Esophagus muscularis mucosa (tissue), 4 donors: ENCODE measurements around the gene TSPOAP1. TPM values are rescaled to one million over a fixed set of nuclear protein-coding genes. Genes with fewer than 3 reads are reported as not detected.
A peak's percentile ranks its signal among the peaks of the same experiment; 100 is the strongest.

Experiments
- DNase-seq: peaks from one replicate; pipeline ENCODE4 v3.0.0-alpha.2; 2017; ENCODE audit errors: extremely low spot score
- H3K27ac ChIP-seq, 4 donors: fragments of 200-600 bp; sonication (generic); replicated peaks in 1 of 4; 1 replicate in 3 of 4; 2 replicates in 1 of 4; pipeline ENCODE4 v1.5.1; 2016 to 2019; ENCODE audit warnings: mild to moderate bottlenecking in 1 of 4
- H3K27me3 ChIP-seq, 4 donors: fragments of 200-600 bp; sonication (generic); one replicate each; pipeline versions ENCODE4 v1.5.1 to v1.6.0; 2016 to 2019
- H3K36me3 ChIP-seq, 4 donors: fragments of 200-600 bp; sonication (generic); one replicate each; pipeline ENCODE4 v1.5.1; 2016 to 2019
- H3K4me1 ChIP-seq, 4 donors: fragments of 200-600 bp; sonication (generic); one replicate each; pipeline ENCODE4 v1.5.1; 2016 to 2019
- H3K4me3 ChIP-seq, 4 donors: fragments of 200-600 bp; sonication (generic); 1 replicate in 2 of 4; 2 replicates in 2 of 4; pipeline ENCODE4 v1.5.1; 2016 to 2019; ENCODE audit warnings: mild to moderate bottlenecking in 4 of 4, moderate library complexity in 1 of 4
- H3K9me3 ChIP-seq, 4 donors: fragments of 200-600 bp; sonication (generic); 1 replicate in 3 of 4; 2 replicates in 1 of 4; pipeline ENCODE4 v1.5.1; 2016 to 2019
- EP300 ChIP-seq: sonication (generic); formaldehyde crosslinking; IDR thresholded peaks from one replicate; pipeline ENCODE4 v1.6.1; 2017; ENCODE audit warnings: antibody characterized with exemption
- POLR2A ChIP-seq: fragments of 450-650 bp; IDR thresholded peaks from one replicate; pipeline ENCODE4 v1.6.1; 2017; ENCODE audit warnings: antibody characterized with exemption, moderate library complexity, mild to moderate bottlenecking, low read depth
- POLR2AphosphoS5 ChIP-seq, 2 donors: sonication (generic); formaldehyde crosslinking; IDR thresholded peaks; one replicate each; pipeline ENCODE4 v1.6.1; 2017; ENCODE audit warnings: antibody characterized with exemption in 2 of 2
- WGBS: methylation state at CpG from one replicate; pipeline ENCODE4 v1.1.5; 2018; 5-methylcytosine and 5-hydroxymethylcytosine counted together
- intact Hi-C: fragments of 100-400 bp; cut with DNase I; formaldehyde crosslinking; loops from one replicate; pipeline ENCODE4 v1.15.1; 2023
- total RNA-seq, 4 donors: library from RNA; depleted of rRNA; stranded (reverse); fragments of >200 nt; gene quantifications; one replicate each; pipeline versions ENCODE4 v1.1.0 to v1.2.1, GENCODE V29; 2016
- TF ChIP-seq, protein P1 (sequence below), 3 experiments: fragments of 200-600 bp in 2 of 3; fragments of 450-650 bp in 1 of 3; sonication (generic) in 2 of 3; IDR thresholded peaks; one replicate each; pipeline ENCODE4 v1.5.1; 2017 to 2019; ENCODE audit warnings: antibody characterized with exemption in 3 of 3, mild to moderate bottlenecking in 2 of 3, moderate library complexity in 1 of 3

The TSPOAP1 gene
- total RNA-seq, 4 donors from 2014 or later: 10.0 to 19.0 (median 16.0) TPM

DNA sequence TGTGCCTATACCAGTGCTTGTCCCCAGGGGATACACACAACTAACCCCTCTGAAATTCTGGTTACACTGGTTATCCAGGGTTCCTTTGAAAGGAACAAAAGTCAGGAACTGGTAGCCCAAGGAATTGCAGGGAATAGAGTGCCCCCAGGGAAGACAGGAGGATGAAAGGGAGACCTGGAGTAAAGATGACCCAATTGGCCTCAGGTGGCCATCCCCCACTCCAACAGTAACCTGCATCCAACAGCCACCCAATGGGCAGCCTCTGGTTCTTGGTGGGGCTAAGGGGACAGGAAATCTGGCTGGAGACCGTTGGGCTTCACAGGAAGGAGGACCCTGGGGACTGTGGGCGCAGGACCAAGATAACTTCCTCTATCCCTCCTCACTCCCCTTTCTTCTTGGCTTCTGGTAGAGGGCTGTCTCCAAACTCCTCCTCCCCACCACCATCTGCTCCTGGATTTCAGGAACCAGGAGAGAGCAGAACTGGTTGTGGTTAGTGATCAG, 47.0 kb downstream of the TSPOAP1 start:
- H3K27me3 ChIP-seq: peaks cover 0 to 59% (median 1%) of the 10 kb centered on the region in 4 donors
- no peak overlapping the region for H3K4me3 ChIP-seq
- TF ChIP-seq POLR2AphosphoS5 (IDR thresholded peaks at IDR 0.05): no peak
- TF ChIP-seq, protein P1, sequence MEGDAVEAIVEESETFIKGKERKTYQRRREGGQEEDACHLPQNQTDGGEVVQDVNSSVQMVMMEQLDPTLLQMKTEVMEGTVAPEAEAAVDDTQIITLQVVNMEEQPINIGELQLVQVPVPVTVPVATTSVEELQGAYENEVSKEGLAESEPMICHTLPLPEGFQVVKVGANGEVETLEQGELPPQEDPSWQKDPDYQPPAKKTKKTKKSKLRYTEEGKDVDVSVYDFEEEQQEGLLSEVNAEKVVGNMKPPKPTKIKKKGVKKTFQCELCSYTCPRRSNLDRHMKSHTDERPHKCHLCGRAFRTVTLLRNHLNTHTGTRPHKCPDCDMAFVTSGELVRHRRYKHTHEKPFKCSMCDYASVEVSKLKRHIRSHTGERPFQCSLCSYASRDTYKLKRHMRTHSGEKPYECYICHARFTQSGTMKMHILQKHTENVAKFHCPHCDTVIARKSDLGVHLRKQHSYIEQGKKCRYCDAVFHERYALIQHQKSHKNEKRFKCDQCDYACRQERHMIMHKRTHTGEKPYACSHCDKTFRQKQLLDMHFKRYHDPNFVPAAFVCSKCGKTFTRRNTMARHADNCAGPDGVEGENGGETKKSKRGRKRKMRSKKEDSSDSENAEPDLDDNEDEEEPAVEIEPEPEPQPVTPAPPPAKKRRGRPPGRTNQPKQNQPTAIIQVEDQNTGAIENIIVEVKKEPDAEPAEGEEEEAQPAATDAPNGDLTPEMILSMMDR (IDR thresholded peaks at IDR 0.05): no peak
- no peak for TF ChIP-seq POLR2A
- TF ChIP-seq EP300: no peak
- intact Hi-C loops: no loop called here
- H3K36me3 ChIP-seq: no peaks in the 10 kb centered on the region
- no peak for DNase-seq
- WGBS: 38% methylated on average over 2 of the region's 2 CpGs
- H3K4me1 ChIP-seq: peaks cover 0 to 17% (median 13%) of the 10 kb centered on the region in 4 donors
- no peak overlapping the region for H3K27ac ChIP-seq
- H3K9me3 ChIP-seq: no peaks in the 10 kb centered on the region

DNA sequence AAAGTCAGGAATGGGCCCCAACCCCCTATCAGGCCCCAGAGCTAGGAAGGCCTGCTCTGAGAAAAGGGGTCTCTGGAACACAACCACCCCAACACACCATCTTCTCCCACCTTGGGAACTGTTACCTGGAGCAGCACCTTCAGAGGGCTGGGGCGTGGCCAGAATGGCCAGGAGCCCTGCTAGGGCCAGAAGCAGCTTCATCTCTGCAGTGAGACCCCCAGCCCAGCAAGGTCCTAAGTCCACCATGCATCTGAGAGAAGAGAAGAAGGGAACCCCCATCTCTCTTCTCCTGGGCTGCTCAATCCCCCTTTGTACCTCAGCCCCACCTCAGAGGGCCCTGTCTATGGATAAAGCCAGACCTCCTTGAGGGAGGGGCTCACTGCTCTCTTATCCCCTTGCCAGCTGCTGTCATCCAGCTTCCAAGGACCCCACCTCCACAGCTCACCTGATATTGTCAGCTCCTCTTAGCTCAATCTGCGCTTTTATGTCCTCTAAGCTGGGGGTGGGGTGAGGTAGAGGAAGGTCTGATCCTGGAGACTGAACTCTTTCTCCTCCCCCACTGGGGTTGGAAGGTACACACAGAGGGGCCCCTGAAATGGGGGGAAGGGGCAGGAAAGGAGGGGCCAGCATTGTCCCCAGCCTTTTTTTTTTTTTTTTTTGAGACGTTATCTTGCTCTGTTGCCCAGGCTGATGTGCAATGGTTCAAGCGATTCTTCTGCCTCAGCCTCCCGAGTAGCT, 47.9 kb downstream of the TSPOAP1 start, which contains the start of gene MPO:
TSS of gene MPO (minus strand) at position 456 of the 738 bp plus-strand sequence. CDS start at position 279, 177 bp downstream.
- H3K27ac ChIP-seq: no peak within 1 kb of the TSS
- H3K36me3 ChIP-seq: no peaks in the 10 kb centered on the region
- H3K4me1 ChIP-seq: peaks cover 0 to 17% (median 13%) of the 10 kb centered on the region in 4 donors
- no peak within 1 kb of the TSS for H3K4me3 ChIP-seq
- WGBS: 86% methylated on average over 5 of the region's 5 CpGs
- no peak for DNase-seq
- intact Hi-C loops: no loop called here
- TF ChIP-seq, protein P1 (IDR thresholded peaks at IDR 0.05): no peak
- TF ChIP-seq POLR2AphosphoS5 (IDR thresholded peaks at IDR 0.05) (no peak), EP300 (no peak), POLR2A (no peak)
- peaks cover 0 to 60% (median 1%) of the 10 kb centered on the region in 4 donors for H3K27me3 ChIP-seq
- no peaks in the 10 kb centered on the region for H3K9me3 ChIP-seq

DNA sequence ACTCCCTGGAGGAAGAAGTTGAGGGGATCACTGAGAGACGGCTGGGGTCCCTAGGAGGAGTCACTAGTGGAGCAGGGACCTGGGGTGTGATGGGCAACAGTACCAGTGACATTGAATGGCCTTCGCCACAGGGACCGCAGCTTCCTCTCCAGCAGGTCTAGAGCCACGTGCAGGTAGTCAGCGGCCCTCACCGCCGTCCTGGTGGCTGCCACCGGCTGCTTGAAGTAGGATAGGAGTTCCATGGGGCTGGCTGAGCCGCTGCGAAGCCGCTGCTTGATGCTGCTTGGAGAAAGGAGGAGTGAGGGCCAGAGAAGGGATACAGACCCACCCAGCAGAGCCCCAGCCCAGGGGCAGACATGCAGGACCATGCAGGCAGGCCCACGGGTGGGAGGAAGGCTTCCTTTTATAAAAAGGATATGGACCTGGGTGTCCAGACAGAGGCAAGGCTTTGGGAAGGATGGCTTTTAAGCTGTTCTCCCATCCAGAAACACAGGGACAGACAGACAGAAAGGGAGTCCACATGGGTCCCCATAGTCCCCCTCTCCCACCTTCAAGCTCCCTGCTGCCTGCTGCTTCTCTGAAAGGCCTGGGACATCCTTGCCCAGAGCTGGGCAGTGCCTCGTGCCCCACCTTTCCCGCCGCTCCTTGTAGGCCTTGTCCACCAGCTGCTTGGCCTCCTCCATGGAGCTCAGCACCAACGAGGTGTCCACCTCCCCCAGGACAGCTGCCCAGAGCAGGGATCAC, 48.7 kb downstream of the TSPOAP1 start:
- H3K9me3 ChIP-seq: no peaks in the 10 kb centered on the region
- intact Hi-C loops: no loop called here
- H3K27ac ChIP-seq: no peak overlapping the region
- H3K4me1 ChIP-seq: peaks cover 0 to 17% (median 13%) of the 10 kb centered on the region in 4 donors
- no peak for DNase-seq
- H3K36me3 ChIP-seq: no peaks in the 10 kb centered on the region
- H3K27me3 ChIP-seq: peaks cover 0 to 60% (median 1%) of the 10 kb centered on the region in 4 donors
- TF ChIP-seq POLR2AphosphoS5 (IDR thresholded peaks at IDR 0.05) (no peak), POLR2A (no peak), EP300 (no peak)
- TF ChIP-seq, protein P1 (IDR thresholded peaks at IDR 0.05): no peak
- H3K4me3 ChIP-seq: peak overlapping the region in 1 of 4 donors; percentile 39
- 88% methylated on average over 15 of the region's 16 CpGs for WGBS

DNA sequence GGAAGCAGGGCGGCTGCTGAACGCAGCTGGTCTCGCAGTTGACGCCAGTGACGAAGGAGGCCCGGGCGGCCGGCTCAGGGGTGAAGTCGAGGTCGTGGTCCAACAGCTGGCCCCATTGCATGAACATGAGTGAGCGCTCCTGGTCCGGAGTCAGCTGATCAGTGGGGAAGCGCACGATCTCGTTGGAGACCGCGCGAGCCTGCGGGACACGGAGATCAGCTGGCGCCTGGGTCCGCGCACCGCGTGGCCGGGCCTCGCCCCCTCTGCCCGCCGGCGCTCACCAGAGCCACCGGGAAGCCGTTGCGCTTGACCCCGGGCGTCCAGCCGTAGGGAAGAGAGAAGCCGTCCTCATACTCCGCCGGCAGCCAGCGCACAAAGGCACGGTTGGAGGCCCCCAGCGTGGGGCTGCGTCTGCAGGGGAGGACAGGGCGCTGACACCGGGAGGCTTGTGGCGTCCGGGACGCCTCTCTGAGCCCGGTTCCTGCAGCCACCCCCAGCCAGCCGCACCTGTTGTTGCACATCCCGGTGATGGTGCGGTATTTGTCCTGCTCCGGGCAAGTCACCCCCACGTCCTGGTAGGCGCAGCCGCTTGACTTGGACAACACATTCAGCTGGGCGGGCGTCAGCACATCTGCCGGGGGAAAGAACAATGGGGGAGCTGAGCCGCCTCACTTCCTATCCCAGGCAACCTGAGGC, 49.4 kb downstream of the TSPOAP1 start:
- Histone ChIP-seq H3K9me3 (no peaks in the 10 kb centered on the region), H3K27me3 (peaks cover 0 to 53% (median 1%) of the 10 kb centered on the region in 4 donors), H3K27ac (peak overlapping the region in 2 of 4 donors; percentile 7 to 44), H3K4me3 (peak overlapping the region; percentile 29 to 46 (median 37)), H3K36me3 (no peaks in the 10 kb centered on the region), H3K4me1 (peaks cover 0 to 17% (median 13%) of the 10 kb centered on the region in 4 donors)
- TF ChIP-seq POLR2A (no peak), EP300 (no peak), POLR2AphosphoS5 (IDR thresholded peaks at IDR 0.05) (no peak)
- TF ChIP-seq, protein P1 (IDR thresholded peaks at IDR 0.05): no peak
- WGBS: 43% methylated on average over 6 of the region's 60 CpGs
- peak; percentile 89 for DNase-seq
- intact Hi-C loops: no loop called here
